GM12878 (cell line): Measurements from ENCODE around the gene MED13. TPM values are rescaled to one million over a fixed set of nuclear protein-coding genes. Genes with fewer than 3 reads are reported as not detected.

Experiments
- ATAC-seq: fragments of 200-7000 bp; cut with Tn5 transposase; 3 replicates; pipeline ENCODE4 v1.9.1; 2020; ENCODE audit warnings: mild to moderate bottlenecking, moderate library complexity
- BruUV-seq: library from RNA; stranded (reverse); fragments of 400-500 nt; replicated peaks from 2 replicates; lab custom pipeline; 2021; lab: Mats Ljungman, UMichigan
- CTCF ChIA-PET: fragments of 300-600 bp; sonication (Branson Sonifier 250); formaldehyde crosslinking; extraction: SDS; loops from one replicate; lab custom pipeline; 2021; ENCODE audit warnings: inconsistent platforms; lab: Yijun Ruan, JAX
- POLR2A ChIA-PET: fragments of 350-600 bp; formaldehyde crosslinking; extraction: SDS; loops from one replicate; lab custom pipeline; 2021; ENCODE audit warnings: inconsistent platforms; lab: Charles Lee
- RAD21 ChIA-PET: fragments of 300-600 bp; sonication (Branson Sonifier 250); formaldehyde crosslinking; loops from one replicate; lab custom pipeline; 2023; ENCODE audit warnings: antibody characterized with exemption; ENCODE audit not compliant: unreplicated experiment; lab: Charles Lee
- SMC1A ChIA-PET: fragments of 300-600 bp; sonication (Branson Sonifier 250); formaldehyde crosslinking; loops from one replicate; lab custom pipeline; 2023; ENCODE audit not compliant: unreplicated experiment, uncharacterized antibody; lab: Charles Lee
- DNase-seq: peaks from one replicate; pipeline ENCODE4 v3.0.0-alpha.2; 2011; ENCODE audit warnings: low read depth, low spot score
- FAIRE-seq: peaks from 3 replicates; lab custom pipeline; 2011; peaks lifted over from hg19 to GRCh38; lab: Jason Lieb, UNC
- H2AFZ ChIP-seq: 2 replicates; pipeline ENCODE4 v1.6.0; 2011; ENCODE audit warnings: low read depth, low read length, control low read depth; ENCODE audit not compliant: control insufficient read depth
- H3K27ac ChIP-seq: 2 replicates; pipeline ENCODE4 v1.5.1; 2011; ENCODE audit warnings: control low read depth; ENCODE audit not compliant: control insufficient read depth, insufficient read depth
- H3K27me3 ChIP-seq, 2 experiments: replicated peaks in 1 of 2; 2 replicates each; pipeline versions ENCODE4 v1.6.0 to v1.6.1; 2011; ENCODE audit warnings: low read length in 1 of 2; ENCODE audit not compliant: control insufficient read depth in 2 of 2, insufficient read depth in 2 of 2
- H3K36me3 ChIP-seq, 2 experiments: 2 replicates each; pipeline ENCODE4 v1.5.1; 2011; ENCODE audit warnings: low read length in 1 of 2; ENCODE audit not compliant: control insufficient read depth in 2 of 2, insufficient read depth in 2 of 2
- H3K4me1 ChIP-seq: 2 replicates; pipeline ENCODE4 v1.6.1; 2011; ENCODE audit warnings: mild to moderate bottlenecking, low read length, moderate library complexity, mixed read lengths; ENCODE audit not compliant: control insufficient read depth, insufficient read depth
- H3K4me2 ChIP-seq: 2 replicates; pipeline ENCODE4 v1.6.0; 2011; ENCODE audit warnings: control low read depth; ENCODE audit not compliant: control insufficient read depth, insufficient read depth
- H3K4me3 ChIP-seq: fragments of 200-600 bp; sonication (generic); 2 replicates; pipeline ENCODE4 v1.5.1; 2016
- H3K79me2 ChIP-seq: 2 replicates; pipeline ENCODE4 v1.6.0; 2011; ENCODE audit warnings: low read length; ENCODE audit not compliant: control insufficient read depth, insufficient read depth
- H3K9ac ChIP-seq: 2 replicates; pipeline ENCODE4 v1.8.0; 2011; ENCODE audit warnings: low read length, control low read depth, mixed read lengths; ENCODE audit not compliant: control insufficient read depth, insufficient read depth
- H3K9me3 ChIP-seq: replicated peaks from 3 replicates; pipeline ENCODE4 v1.5.1; 2011; ENCODE audit warnings: mild to moderate bottlenecking, low read length; ENCODE audit not compliant: control insufficient read depth, insufficient read depth
- H4K20me1 ChIP-seq: 2 replicates; pipeline ENCODE4 v1.6.0; 2011; ENCODE audit not compliant: control insufficient read depth, insufficient read depth
- ASH2L ChIP-seq: fragments of 300-600, 200-600 bp; sonication (generic); IDR thresholded peaks from 2 replicates; pipeline ENCODE4 v1.6.1; 2017; ENCODE audit warnings: low read depth, mild to moderate bottlenecking, borderline replicate concordance
- CREB1 ChIP-seq: IDR thresholded peaks from 2 replicates; pipeline ENCODE4 v1.6.1; 2012; ENCODE audit warnings: low read depth, mild to moderate bottlenecking, inconsistent platforms
- CREM ChIP-seq: IDR thresholded peaks from 2 replicates; pipeline ENCODE4 v1.6.1; 2014; ENCODE audit warnings: antibody characterized with exemption, low read depth
- DPF2 ChIP-seq: fragments of 450-650 bp; IDR thresholded peaks from 2 replicates; pipeline ENCODE4 v1.6.1; 2017; ENCODE audit warnings: mild to moderate bottlenecking
- EED ChIP-seq: sonication (generic); IDR thresholded peaks from 2 replicates; pipeline ENCODE4 v1.6.1; 2016; ENCODE audit warnings: antibody characterized with exemption, low read depth
- ESRRA ChIP-seq: IDR thresholded peaks from 2 replicates; pipeline ENCODE4 v1.6.1; 2012; ENCODE audit warnings: mild to moderate bottlenecking, low read length, improper control_type of control experiment
- JUNB ChIP-seq: IDR thresholded peaks from 2 replicates; pipeline ENCODE4 v1.6.1; 2016; ENCODE audit warnings: antibody characterized with exemption, mild to moderate bottlenecking
- MEF2B ChIP-seq: fragments of 450-650 bp; IDR thresholded peaks from 2 replicates; pipeline ENCODE4 v1.6.1; 2018; ENCODE audit warnings: mild to moderate bottlenecking, moderate library complexity; ENCODE audit not compliant: partially characterized antibody, poor library complexity, severe bottlenecking
- NRF1 ChIP-seq: conservative IDR thresholded peaks from 2 replicates; pipeline ENCODE4 v1.6.1; 2011; ENCODE audit warnings: mild to moderate bottlenecking, low read depth, low read length, improper control_type of control experiment
- RBBP5 ChIP-seq: fragments of 200-600 bp; sonication (generic); conservative IDR thresholded peaks from 2 replicates; pipeline ENCODE4 v1.6.1; 2016
- TCF12 ChIP-seq: IDR thresholded peaks from 2 replicates; pipeline ENCODE4 v1.6.1; 2011; ENCODE audit warnings: low read depth, mild to moderate bottlenecking, low read length
- ZBED1 ChIP-seq: IDR thresholded peaks from 2 replicates; pipeline ENCODE4 v1.6.1; 2016; ENCODE audit warnings: borderline replicate concordance
- ZZZ3 ChIP-seq: IDR thresholded peaks from 2 replicates; pipeline ENCODE4 v1.6.1; 2011; ENCODE audit warnings: low read depth; ENCODE audit not compliant: control insufficient read depth, insufficient read length
- WGBS: methylation state at CpG from one replicate; pipeline ENCODE4 v1.1.6; 2016; ENCODE audit warnings: low lambda C conversion rate; ENCODE audit not compliant: insufficient replicate concordance, insufficient coverage; ENCODE audit errors: missing lambda C conversion rate; 5-methylcytosine and 5-hydroxymethylcytosine counted together
- in situ Hi-C: fragments of 300-500 bp; cut with MboI; formaldehyde crosslinking; loops from 9 replicates; pipeline ENCODE4 v1.14.3; 2018; ENCODE audit warnings: mixed read lengths
- intact Hi-C: fragments of 100-400 bp; cut with micrococcal nuclease; formaldehyde crosslinking; loops from one replicate; pipeline ENCODE4 v1.14.2; 2022; ENCODE audit not compliant: unreplicated experiment
- polyA plus RNA-seq, 11 experiments: library from polyadenylated mRNA; depleted of rRNA in 4 of 11; unstranded in 6 of 11; stranded (reverse) in 5 of 11; fragments of >200 nt; fragmentation: Nextera tagmentation in 4 of 11; fragmentation: Illumina TruSeq in 1 of 11; extraction: Ambion mirVana in 4 of 11; extraction: Trizol in 1 of 11; gene quantifications; 1 replicate in 1 of 11; 2 replicates in 10 of 11; pipeline versions ENCODE4 v1.2.1 to v1.2.3, GENCODE V29; 2011 to 2016; ENCODE audit warnings: inconsistent platforms in 2 of 11, missing spikeins in 2 of 11, low read depth in 1 of 11
- total RNA-seq, 4 experiments: library from RNA; depleted of rRNA in 3 of 4; stranded (reverse); fragments of >200 nt in 3 of 4; fragmentation: Illumina TruSeq in 1 of 4; extraction: Trizol in 1 of 4; gene quantifications; 2 replicates each; pipeline versions ENCODE4 v1.2.1 to v1.2.3, GENCODE V29; 2013 to 2021
- TF ChIP-seq, protein P1 (sequence below): fragments of 450-650 bp; formaldehyde crosslinking; IDR thresholded peaks from 2 replicates; pipeline ENCODE4 v1.5.0; 2022; ENCODE audit warnings: mild to moderate bottlenecking, missing genetic modification characterization
- TF ChIP-seq, protein P2 (sequence below): fragments of 450-650 bp; IDR thresholded peaks from 2 replicates; pipeline ENCODE4 v1.6.1; 2017; ENCODE audit warnings: antibody characterized with exemption, mild to moderate bottlenecking, moderate library complexity
- TF ChIP-seq, protein P3 (sequence below): fragments of 450-650 bp; conservative IDR thresholded peaks from 2 replicates; pipeline ENCODE4 v1.6.1; 2017; ENCODE audit warnings: mild to moderate bottlenecking, moderate library complexity

Gene MED13
- total and polyA plus RNA-seq, 10 of the 15 experiments (the other 5 are each of a cell fraction or from before 2014, with no cell fraction given) = 4.6 to 49.7 (median 21.3) TPM

DNA sequence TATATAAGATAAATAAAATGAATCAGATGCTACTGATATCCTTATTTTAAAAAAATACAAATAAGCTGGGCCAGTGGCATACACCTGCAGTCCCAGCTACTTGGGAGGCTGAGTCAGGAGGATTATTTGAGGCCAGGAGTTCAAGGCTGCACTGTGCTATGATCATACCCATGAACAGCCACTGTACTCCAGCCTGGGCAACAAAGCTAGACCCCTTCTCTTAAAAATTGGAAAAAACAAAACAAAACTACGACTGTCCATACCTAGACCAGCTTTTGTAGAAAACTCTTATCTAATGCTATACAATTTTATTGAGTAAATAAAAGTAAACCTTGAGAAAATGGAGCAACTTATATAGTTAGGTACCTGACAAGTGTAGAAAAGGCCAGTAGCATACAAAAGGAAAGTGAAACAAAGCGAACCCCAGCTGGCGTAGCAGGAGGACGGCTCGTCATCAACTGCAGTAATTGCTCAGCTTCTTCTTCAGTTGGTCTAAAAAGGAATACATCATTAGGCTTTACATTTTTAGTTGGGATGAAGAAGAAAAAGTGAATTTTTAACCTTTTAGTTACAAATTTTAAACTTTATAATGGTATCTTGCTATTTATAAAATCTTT, 160.9 kb downstream of the MED13 start:
- H3K4me2 ChIP-seq = peak overlapping the region; percentile 45
- H3K9ac ChIP-seq = peak overlapping the region; percentile 26; the same call in 1 of the 2 replicates
- no TSS peak for BruUV-seq
- POLR2A ChIA-PET = interaction anchor here (0.7 to 1.0 kb wide), 3 partner anchors 8 to 102 kb away, joined by 4 to 6 read pairs (median 5); partner anchors contain the start of gene BRIP1
- in situ Hi-C loops (no loop called here), intact Hi-C loops (no loop called here)
- peak overlapping the region; percentile 64 for H3K27ac ChIP-seq
- peak overlapping the region; percentile 75 for H2AFZ ChIP-seq
- WGBS = 2% methylated on average over 5 of the region's 5 CpGs
- no peak overlapping the region for H3K4me3 ChIP-seq
- no peaks in the 10 kb centered on the region for H3K4me1 ChIP-seq
- H4K20me1 ChIP-seq = no peaks in the 10 kb centered on the region
- H3K36me3 ChIP-seq = peaks cover 2 to 18% of the 10 kb centered on the region in 2 experiments
- H3K9me3 ChIP-seq = no peaks in the 10 kb centered on the region
- ATAC-seq (peak; percentile 89), DNase-seq (peak; percentile 25), FAIRE-seq (peak; percentile 90)
- SMC1A ChIA-PET = interaction anchor here (0.6 to 2.6 kb wide), 8 partner anchors 22 to 268 kb away, joined by 3 to 15 read pairs (median 4); partner anchors contain the start of gene BRIP1
- no peaks in the 10 kb centered on the region for H3K27me3 ChIP-seq
- RAD21 ChIA-PET = interaction anchor here (0.7 to 3.6 kb wide), 3 partner anchors 41 to 205 kb away, joined by 3 to 27 read pairs (median 4); partner anchors contain the start of gene BRIP1
- H3K79me2 ChIP-seq = no peaks in the 10 kb centered on the region
- CTCF ChIA-PET = interaction anchor here (0.5 to 3.2 kb wide), 6 partner anchors 23 to 1125 kb away, joined by 3 to 30 read pairs (median 4); no protein-coding TSS in a partner anchor
- TF ChIP-seq TCF12 (0 out of 2 replicates have a peak, but pooled peaks have one; percentile 59), MEF2B (no peak), ZZZ3 (no peak), ESRRA (no peak), ZBED1 (no peak), NRF1 (no peak), JUNB (peak; percentile 37; the same call in 1 of the 2 replicates), DPF2 (no peak), EED (no peak), CREB1 (peak; percentile 80), ASH2L (peak; percentile 68; the same call in 1 of the 2 replicates), RBBP5 (peak; percentile 85; the same call in 1 of the 2 replicates), CREM (peak; percentile 80)
- TF ChIP-seq, protein P1, sequence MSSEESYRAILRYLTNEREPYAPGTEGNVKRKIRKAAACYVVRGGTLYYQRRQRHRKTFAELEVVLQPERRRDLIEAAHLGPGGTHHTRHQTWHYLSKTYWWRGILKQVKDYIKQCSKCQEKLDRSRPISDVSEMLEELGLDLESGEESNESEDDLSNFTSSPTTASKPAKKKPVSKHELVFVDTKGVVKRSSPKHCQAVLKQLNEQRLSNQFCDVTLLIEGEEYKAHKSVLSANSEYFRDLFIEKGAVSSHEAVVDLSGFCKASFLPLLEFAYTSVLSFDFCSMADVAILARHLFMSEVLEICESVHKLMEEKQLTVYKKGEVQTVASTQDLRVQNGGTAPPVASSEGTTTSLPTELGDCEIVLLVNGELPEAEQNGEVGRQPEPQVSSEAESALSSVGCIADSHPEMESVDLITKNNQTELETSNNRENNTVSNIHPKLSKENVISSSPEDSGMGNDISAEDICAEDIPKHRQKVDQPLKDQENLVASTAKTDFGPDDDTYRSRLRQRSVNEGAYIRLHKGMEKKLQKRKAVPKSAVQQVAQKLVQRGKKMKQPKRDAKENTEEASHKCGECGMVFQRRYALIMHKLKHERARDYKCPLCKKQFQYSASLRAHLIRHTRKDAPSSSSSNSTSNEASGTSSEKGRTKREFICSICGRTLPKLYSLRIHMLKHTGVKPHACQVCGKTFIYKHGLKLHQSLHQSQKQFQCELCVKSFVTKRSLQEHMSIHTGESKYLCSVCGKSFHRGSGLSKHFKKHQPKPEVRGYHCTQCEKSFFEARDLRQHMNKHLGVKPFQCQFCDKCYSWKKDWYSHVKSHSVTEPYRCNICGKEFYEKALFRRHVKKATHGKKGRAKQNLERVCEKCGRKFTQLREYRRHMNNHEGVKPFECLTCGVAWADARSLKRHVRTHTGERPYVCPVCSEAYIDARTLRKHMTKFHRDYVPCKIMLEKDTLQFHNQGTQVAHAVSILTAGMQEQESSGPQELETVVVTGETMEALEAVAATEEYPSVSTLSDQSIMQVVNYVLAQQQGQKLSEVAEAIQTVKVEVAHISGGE (CRISPR knock-in tag) = no peak
- TF ChIP-seq, protein P2, sequence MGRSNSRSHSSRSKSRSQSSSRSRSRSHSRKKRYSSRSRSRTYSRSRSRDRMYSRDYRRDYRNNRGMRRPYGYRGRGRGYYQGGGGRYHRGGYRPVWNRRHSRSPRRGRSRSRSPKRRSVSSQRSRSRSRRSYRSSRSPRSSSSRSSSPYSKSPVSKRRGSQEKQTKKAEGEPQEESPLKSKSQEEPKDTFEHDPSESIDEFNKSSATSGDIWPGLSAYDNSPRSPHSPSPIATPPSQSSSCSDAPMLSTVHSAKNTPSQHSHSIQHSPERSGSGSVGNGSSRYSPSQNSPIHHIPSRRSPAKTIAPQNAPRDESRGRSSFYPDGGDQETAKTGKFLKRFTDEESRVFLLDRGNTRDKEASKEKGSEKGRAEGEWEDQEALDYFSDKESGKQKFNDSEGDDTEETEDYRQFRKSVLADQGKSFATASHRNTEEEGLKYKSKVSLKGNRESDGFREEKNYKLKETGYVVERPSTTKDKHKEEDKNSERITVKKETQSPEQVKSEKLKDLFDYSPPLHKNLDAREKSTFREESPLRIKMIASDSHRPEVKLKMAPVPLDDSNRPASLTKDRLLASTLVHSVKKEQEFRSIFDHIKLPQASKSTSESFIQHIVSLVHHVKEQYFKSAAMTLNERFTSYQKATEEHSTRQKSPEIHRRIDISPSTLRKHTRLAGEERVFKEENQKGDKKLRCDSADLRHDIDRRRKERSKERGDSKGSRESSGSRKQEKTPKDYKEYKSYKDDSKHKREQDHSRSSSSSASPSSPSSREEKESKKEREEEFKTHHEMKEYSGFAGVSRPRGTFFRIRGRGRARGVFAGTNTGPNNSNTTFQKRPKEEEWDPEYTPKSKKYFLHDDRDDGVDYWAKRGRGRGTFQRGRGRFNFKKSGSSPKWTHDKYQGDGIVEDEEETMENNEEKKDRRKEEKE = no peak
- TF ChIP-seq, protein P3, sequence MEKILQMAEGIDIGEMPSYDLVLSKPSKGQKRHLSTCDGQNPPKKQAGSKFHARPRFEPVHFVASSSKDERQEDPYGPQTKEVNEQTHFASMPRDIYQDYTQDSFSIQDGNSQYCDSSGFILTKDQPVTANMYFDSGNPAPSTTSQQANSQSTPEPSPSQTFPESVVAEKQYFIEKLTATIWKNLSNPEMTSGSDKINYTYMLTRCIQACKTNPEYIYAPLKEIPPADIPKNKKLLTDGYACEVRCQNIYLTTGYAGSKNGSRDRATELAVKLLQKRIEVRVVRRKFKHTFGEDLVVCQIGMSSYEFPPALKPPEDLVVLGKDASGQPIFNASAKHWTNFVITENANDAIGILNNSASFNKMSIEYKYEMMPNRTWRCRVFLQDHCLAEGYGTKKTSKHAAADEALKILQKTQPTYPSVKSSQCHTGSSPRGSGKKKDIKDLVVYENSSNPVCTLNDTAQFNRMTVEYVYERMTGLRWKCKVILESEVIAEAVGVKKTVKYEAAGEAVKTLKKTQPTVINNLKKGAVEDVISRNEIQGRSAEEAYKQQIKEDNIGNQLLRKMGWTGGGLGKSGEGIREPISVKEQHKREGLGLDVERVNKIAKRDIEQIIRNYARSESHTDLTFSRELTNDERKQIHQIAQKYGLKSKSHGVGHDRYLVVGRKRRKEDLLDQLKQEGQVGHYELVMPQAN = no peak
